B cell (primary cell): ENCODE data around the gene CISD1. TPM values are rescaled to one million over a fixed set of nuclear protein-coding genes. Genes with fewer than 3 reads are reported as not detected.

Experiments
- ATAC-seq: fragments of 200-7000 bp; cut with Tn5 transposase; one replicate; pipeline ENCODE4 v1.10.0; 2021; ENCODE audit warnings: low read depth, mild to moderate bottlenecking, moderate number of reproducible peaks, moderate library complexity
- CTCF ChIA-PET: fragments of 350-600 bp; sonication (Branson Sonifier 250); formaldehyde crosslinking; loops from one replicate; lab custom pipeline; 2021; ENCODE audit warnings: antibody characterized with exemption, inconsistent platforms; lab: Charles Lee
- POLR2A ChIA-PET: fragments of 350-600 bp; sonication (Branson Sonifier 250); formaldehyde crosslinking; loops from one replicate; lab custom pipeline; 2021; ENCODE audit warnings: antibody characterized with exemption; lab: Charles Lee
- DNase-seq: peaks from one replicate; pipeline ENCODE4 v3.0.0; 2013
- H2AFZ ChIP-seq: 2 replicates; pipeline ENCODE4 v1.6.1; 2012; ENCODE audit warnings: mild to moderate bottlenecking, low read depth, low read length; ENCODE audit not compliant: insufficient read depth, poor library complexity, severe bottlenecking
- H3K27ac ChIP-seq, 2 donors: 1 replicate in 1 of 2; 2 replicates in 1 of 2; pipeline ENCODE4 v1.5.1; 2012 to 2013; ENCODE audit warnings: low read length in 2 of 2, mild to moderate bottlenecking in 2 of 2, moderate library complexity in 1 of 2
- H3K27me3 ChIP-seq, 4 experiments: fragments of 200-600 bp in 1 of 4; sonication (generic) in 1 of 4; replicated peaks in 1 of 4; 1 replicate in 2 of 4; 2 replicates in 2 of 4; pipeline versions ENCODE4 v1.6.1 to v1.7.0; 2013 to 2016; ENCODE audit warnings: low read length in 3 of 4, mild to moderate bottlenecking in 2 of 4, mixed read lengths in 1 of 4, moderate library complexity in 1 of 4; ENCODE audit not compliant: insufficient read depth in 4 of 4, control insufficient read depth in 3 of 4; ENCODE audit errors: control extremely low read depth in 1 of 4
- H3K36me3 ChIP-seq, 2 experiments: replicated peaks in 1 of 2; 1 replicate in 1 of 2; 2 replicates in 1 of 2; pipeline versions ENCODE4 v1.6.1 to v1.7.1; 2013; ENCODE audit warnings: low read length in 1 of 2; ENCODE audit not compliant: insufficient read depth in 2 of 2, control insufficient read depth in 1 of 2; ENCODE audit errors: control extremely low read depth in 1 of 2, extremely low read depth in 1 of 2
- H3K4me1 ChIP-seq, 2 donors: fragments of 200-600 bp in 1 of 2; sonication (generic) in 1 of 2; 1 replicate in 1 of 2; 2 replicates in 1 of 2; pipeline versions ENCODE4 v1.5.1 to v1.6.1; 2013 to 2017; ENCODE audit warnings: low read length in 2 of 2; ENCODE audit not compliant: control insufficient read depth in 2 of 2, insufficient read depth in 2 of 2
- H3K4me2 ChIP-seq: replicated peaks from 2 replicates; pipeline ENCODE3; 2012; ENCODE audit warnings: mild to moderate bottlenecking, low read depth, low read length; ENCODE audit not compliant: poor library complexity, severe bottlenecking
- H3K4me3 ChIP-seq, 5 experiments: fragments of 200-600 bp in 1 of 5; sonication (generic) in 1 of 5; 1 replicate in 3 of 5; 2 replicates in 2 of 5; pipeline versions ENCODE4 v1.5.1 to v1.7.0; 2011 to 2016; ENCODE audit warnings: low read length in 4 of 5, mild to moderate bottlenecking in 4 of 5, low read depth in 2 of 5, control low read depth in 1 of 5, moderate library complexity in 1 of 5; ENCODE audit not compliant: insufficient read depth in 1 of 5; ENCODE audit errors: control extremely low read depth in 1 of 5, extremely low read depth in 1 of 5
- H3K79me2 ChIP-seq: fragments of 200-600 bp; sonication (generic); one replicate; pipeline ENCODE4 v1.6.0; 2016; ENCODE audit warnings: low read length; ENCODE audit not compliant: control insufficient read depth, insufficient read depth
- H3K9ac ChIP-seq: fragments of 200-600 bp; sonication (generic); 2 replicates; pipeline ENCODE4 v1.6.1; 2017; ENCODE audit warnings: mild to moderate bottlenecking, low read length, moderate library complexity
- H3K9me3 ChIP-seq, 3 donors: one replicate each; pipeline versions ENCODE4 v1.6.1 to v1.7.1; 2013; ENCODE audit warnings: low read length in 2 of 3; ENCODE audit not compliant: control insufficient read depth in 2 of 3, insufficient read depth in 1 of 3; ENCODE audit errors: control extremely low read depth in 1 of 3
- H4K20me1 ChIP-seq: 2 replicates; pipeline ENCODE4 v1.6.0; 2012; ENCODE audit warnings: mild to moderate bottlenecking, low read length; ENCODE audit not compliant: insufficient read depth, control insufficient read depth, poor library complexity, severe bottlenecking
- H3K27ac Mint-ChIP-seq: one replicate; pipeline ENCODE4 v1.8.0; 2021; ENCODE audit warnings: mixed read lengths
- H3K27me3 Mint-ChIP-seq: one replicate; pipeline ENCODE4 v1.8.0; 2021; ENCODE audit warnings: mixed read lengths
- H3K4me1 Mint-ChIP-seq: one replicate; pipeline ENCODE4 v1.8.0; 2021; ENCODE audit warnings: mixed read lengths
- H3K4me3 Mint-ChIP-seq: one replicate; pipeline ENCODE4 v1.8.0; 2021; ENCODE audit warnings: mixed read lengths
- H3K9me3 Mint-ChIP-seq: one replicate; pipeline ENCODE4 v1.8.0; 2022; ENCODE audit warnings: mixed read lengths; ENCODE audit not compliant: insufficient read depth
- CTCF ChIP-seq: fragments of 200-600 bp; IDR thresholded peaks from one replicate; pipeline ENCODE4 v1.8.0; 2022; ENCODE audit warnings: antibody characterized with exemption, mild to moderate bottlenecking
- EZH2 ChIP-seq: IDR thresholded peaks from 2 replicates; pipeline ENCODE4 v1.6.1; 2012; ENCODE audit warnings: borderline replicate concordance, low read depth, mild to moderate bottlenecking, moderate library complexity, low read length; ENCODE audit not compliant: insufficient read depth, poor library complexity, severe bottlenecking
- WGBS: methylation state at CpG from one replicate; pipeline ENCODE4 v1.1.5; 2013; ENCODE audit warnings: missing lambda C conversion rate; ENCODE audit not compliant: insufficient coverage; 5-methylcytosine and 5-hydroxymethylcytosine counted together
- intact Hi-C: fragments of 100-400 bp; cut with micrococcal nuclease; formaldehyde crosslinking; loops from one replicate; pipeline ENCODE4 v1.10.0; 2022
- polyA plus RNA-seq: library from polyadenylated mRNA; depleted of rRNA; stranded (reverse); fragments of >200 nt; gene quantifications from 2 replicates; pipeline ENCODE4 v1.2.3, GENCODE V29; 2012
- total RNA-seq, 2 donors: library from RNA; stranded (reverse); fragments of 120-200 nt in 1 of 2; gene quantifications; 1 replicate in 1 of 2; 2 replicates in 1 of 2; pipeline versions ENCODE4 v1.2.3 to v1.2.4, GENCODE V29; 2013 to 2022

Gene CISD1
- total and polyA plus RNA-seq, 2 donors (not counting 1 experiment from before 2014, with no cell fraction given) = 6.6 to 7.3 TPM

GRCh38 chr10:58275908-58276307 lies 6.9 kb downstream of the CISD1 start:
- ATAC-seq = no peak
- DNase-seq = no peak
- Histone ChIP-seq H3K27ac (no peak overlapping the region), H3K4me3 (no peak overlapping the region), H2AFZ (no peak overlapping the region), H3K4me1 (no peaks in the 10 kb centered on the region), H3K79me2 (peaks cover 27% of the 10 kb centered on the region), H3K27me3 (no peaks in the 10 kb centered on the region), H3K36me3 (peaks cover 7 to 10% of the 10 kb centered on the region in 2 experiments), H3K9ac (no peak overlapping the region), H3K4me2 (no peak overlapping the region), H4K20me1 (no peaks in the 10 kb centered on the region), H3K9me3 (no peaks in the 10 kb centered on the region)
- H3K9me3 Mint-ChIP-seq = no peaks in the 10 kb centered on the region
- TF ChIP-seq CTCF (no peak), EZH2 (no peak)
- ChIA-PET CTCF (interaction anchor here (0.7 to 3.7 kb wide), 3 partner anchors 14 to 15 kb away, joined by 3 to 14 read pairs (median 6); no protein-coding TSS in a partner anchor), POLR2A (no interaction called here)
- peaks cover 4% of the 10 kb centered on the region for H3K4me1 Mint-ChIP-seq
- intact Hi-C loops = no loop called here
- no peak overlapping the region for H3K4me3 Mint-ChIP-seq
- H3K27me3 Mint-ChIP-seq = no peaks in the 10 kb centered on the region
- no peak overlapping the region for H3K27ac Mint-ChIP-seq

GRCh38 chr10:58278274-58278961 lies 9.5 kb downstream of the CISD1 start:
- WGBS = 93% methylated on average over 2 of the region's 7 CpGs
- Histone ChIP-seq H3K4me1 (peaks cover 9 to 12% of the 10 kb centered on the region in 2 donors), H3K9me3 (no peaks in the 10 kb centered on the region), H3K36me3 (peaks cover 7 to 10% of the 10 kb centered on the region in 2 experiments), H3K9ac (no peak overlapping the region), H3K79me2 (peaks cover 5% of the 10 kb centered on the region), H3K4me2 (no peak overlapping the region), H2AFZ (no peak overlapping the region), H3K4me3 (no peak overlapping the region), H3K27me3 (no peaks in the 10 kb centered on the region), H4K20me1 (no peaks in the 10 kb centered on the region), H3K27ac (no peak overlapping the region)
- H3K9me3 Mint-ChIP-seq = no peaks in the 10 kb centered on the region
- H3K4me3 Mint-ChIP-seq = no peak overlapping the region
- peaks cover 17% of the 10 kb centered on the region for H3K4me1 Mint-ChIP-seq
- ATAC-seq (no peak), DNase-seq (no peak)
- ChIA-PET CTCF (interaction anchor here (1.0 to 1.3 kb wide), 2 partner anchors 26 to 100 kb away, joined by 3 read pairs; no protein-coding TSS in a partner anchor), POLR2A (no interaction called here)
- TF ChIP-seq CTCF (no peak), EZH2 (no peak)
- H3K27ac Mint-ChIP-seq = no peak overlapping the region
- no peaks in the 10 kb centered on the region for H3K27me3 Mint-ChIP-seq
- intact Hi-C loops = no loop called here
